GM19463 (cell line): Measurements from ENCODE around the gene FGG.

Experiments
- ATAC-seq: cut with Tn5 transposase; IDR thresholded peaks from one replicate; pipeline ENCODE4 v1.9.1; 2021; ENCODE audit warnings: mild to moderate bottlenecking, moderate library complexity; ENCODE audit not compliant: unreplicated experiment

The FGG gene

GRCh38 chr4:154586296-154587033 lies 26.0 kb downstream of the FGG start:
- ATAC-seq, result no peak

GRCh38 chr4:154585369-154586018 lies 27.0 kb downstream of the FGG start:
- ATAC-seq, result no peak

GRCh38 chr4:154584259-154584658 lies 28.2 kb downstream of the FGG start:
- ATAC-seq, result no peak

- ATAC-seq, result no peak
Observed at GRCh38 chr4:154583677-154584076, 28.8 kb downstream of the FGG start.

- no peak for ATAC-seq
Observed at GRCh38 chr4:154583230-154583629, 29.2 kb downstream of the FGG start.

- ATAC-seq, result no peak
Observed at GRCh38 chr4:154582723-154583122, 29.7 kb downstream of the FGG start.

- no peak for ATAC-seq
Observed at GRCh38 chr4:154579927-154580326, 32.5 kb downstream of the FGG start.

- ATAC-seq, result no peak
Observed at GRCh38 chr4:154578919-154579318, 33.5 kb downstream of the FGG start.

GRCh38 chr4:154577324-154577723 lies 35.1 kb downstream of the FGG start:
- ATAC-seq, result no peak

GRCh38 chr4:154574311-154574710 lies 38.1 kb downstream of the FGG start:
- ATAC-seq, result no peak

GRCh38 chr4:154573190-154573870 lies 39.1 kb downstream of the FGG start:
- no peak for ATAC-seq

- no peak for ATAC-seq
Observed at GRCh38 chr4:154569584-154569983, 42.9 kb downstream of the FGG start.

GRCh38 chr4:154569028-154569427 lies 43.4 kb downstream of the FGG start:
- ATAC-seq, result no peak

- no peak for ATAC-seq
Observed at GRCh38 chr4:154566639-154567204, 45.7 kb downstream of the FGG start.

GRCh38 chr4:154565704-154566103 lies 46.8 kb downstream of the FGG start:
- no peak for ATAC-seq

- no peak for ATAC-seq
Observed at GRCh38 chr4:154564311-154564710, 48.1 kb downstream of the FGG start.

GRCh38 chr4:154562697-154563254 lies 49.7 kb downstream of the FGG start, which contains the start of gene FGB:
Gene FGB (plus strand): TSS chr4:154563011. CDS start chr4:154563019, 8 bp downstream.
- no peak for ATAC-seq

GRCh38 chr4:154560824-154561231 lies 51.6 kb downstream of the FGG start:
- ATAC-seq, result no peak

- no peak for ATAC-seq
Observed at GRCh38 chr4:154560419-154560801, 52.0 kb downstream of the FGG start.

GRCh38 chr4:154559494-154560418 lies 52.7 kb downstream of the FGG start:
- peak; percentile 85 for ATAC-seq
